ENCODE data around the gene WDR27. TPM values are rescaled to one million over a fixed set of nuclear protein-coding genes. Genes with fewer than 3 reads are reported as not detected.
"Not testable (repeated sequence)": the region's sequence is repeated elsewhere in the genome, so short reads cannot be mapped to it uniquely, and the experiment has no call there.

Gene WDR27
- polyA plus RNA-seq, 4 donors = 9.7 to 62.2 (median 14.7) TPM

DNA sequence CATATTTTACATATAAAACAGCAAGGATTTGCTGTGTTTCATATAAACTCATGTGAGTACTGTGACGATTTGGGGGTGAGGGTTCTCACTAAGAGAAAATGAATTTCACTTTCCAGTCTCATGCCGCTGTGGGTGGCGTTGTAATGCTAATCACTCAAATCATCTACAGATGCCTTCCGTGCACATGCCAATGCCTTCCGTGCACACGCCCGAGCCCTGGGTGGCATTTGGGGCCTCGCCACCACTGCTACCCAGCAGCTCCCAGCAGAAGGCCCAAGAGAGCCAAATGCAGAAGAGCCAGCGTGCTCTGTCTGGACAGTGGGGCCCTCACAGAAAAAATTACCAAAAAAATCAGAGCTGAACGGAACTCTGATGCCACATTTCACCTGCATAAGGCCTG, 53.7 kb downstream of the WDR27 start:
- WGBS, 3 donors = 94 to 95% (median 94%) methylated on average over 10 of the region's 10 CpGs
- no peak for FAIRE-seq
- Histone ChIP-seq H3K27me3 (ENCODE audit: control insufficient read depth in 3 of 3, insufficient read depth in 3 of 3, low read length in 3 of 3) (no peaks in the 10 kb centered on the region), H3K9me3 (ENCODE audit: control insufficient read depth in 2 of 2, insufficient read depth in 1 of 2, low read depth in 1 of 2, low read length in 1 of 2) (no peaks in the 10 kb centered on the region), H3K4me3 (ENCODE audit: low read depth in 1 of 3, low read length in 3 of 3) (no peak overlapping the region), H3K4me1 (ENCODE audit: control insufficient read depth in 3 of 3, insufficient read depth in 2 of 3, low read depth in 1 of 3, low read length in 2 of 3) (no peaks in the 10 kb centered on the region), H3K27ac (ENCODE audit: low read depth in 1 of 3, low read length in 2 of 3) (no peak overlapping the region), H3K36me3 (ENCODE audit: control insufficient read depth in 3 of 3, insufficient read depth in 2 of 3, low read depth in 1 of 3, low read length in 3 of 3) (peaks cover 0 to 5% (median 0%) of the 10 kb centered on the region in 3 donors)
- no peak for DNase-seq

DNA sequence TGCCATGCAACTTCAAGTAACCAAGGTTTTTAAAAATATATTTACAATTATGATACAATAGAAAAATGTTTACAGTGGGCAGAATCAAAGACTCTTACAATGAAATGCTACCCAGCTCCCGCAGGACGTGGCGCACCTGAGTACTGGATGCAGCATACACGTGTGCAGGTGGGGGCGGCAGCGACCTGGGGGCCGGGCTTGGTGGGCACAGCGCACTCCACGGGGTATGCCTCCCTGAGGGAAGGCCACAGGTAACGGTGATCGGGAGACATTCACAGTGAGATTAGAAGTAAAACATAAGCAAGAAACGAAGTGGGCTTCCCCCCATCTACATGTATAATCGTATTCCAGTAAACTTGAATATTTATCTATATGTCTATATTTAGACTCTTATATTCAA, 54.2 kb downstream of the WDR27 start:
- H3K36me3 ChIP-seq (ENCODE audit: control insufficient read depth in 3 of 3, insufficient read depth in 2 of 3, low read depth in 1 of 3, low read length in 3 of 3) = peaks cover 0 to 2% (median 0%) of the 10 kb centered on the region in 3 donors
- H3K9me3 ChIP-seq (ENCODE audit: control insufficient read depth in 2 of 2, insufficient read depth in 1 of 2, low read depth in 1 of 2, low read length in 1 of 2) = no peaks in the 10 kb centered on the region
- DNase-seq = no peak
- no peak overlapping the region for H3K27ac ChIP-seq (ENCODE audit: low read depth in 1 of 3, low read length in 2 of 3)
- 92 to 94% (median 93%) methylated on average over 13 of the region's 13 CpGs for WGBS, 3 donors
- no peaks in the 10 kb centered on the region for H3K4me1 ChIP-seq (ENCODE audit: control insufficient read depth in 3 of 3, insufficient read depth in 2 of 3, low read depth in 1 of 3, low read length in 2 of 3)
- FAIRE-seq = no peak
- no peaks in the 10 kb centered on the region for H3K27me3 ChIP-seq (ENCODE audit: control insufficient read depth in 3 of 3, insufficient read depth in 3 of 3, low read length in 3 of 3)
- no peak overlapping the region for H3K4me3 ChIP-seq (ENCODE audit: low read depth in 1 of 3, low read length in 3 of 3)

DNA sequence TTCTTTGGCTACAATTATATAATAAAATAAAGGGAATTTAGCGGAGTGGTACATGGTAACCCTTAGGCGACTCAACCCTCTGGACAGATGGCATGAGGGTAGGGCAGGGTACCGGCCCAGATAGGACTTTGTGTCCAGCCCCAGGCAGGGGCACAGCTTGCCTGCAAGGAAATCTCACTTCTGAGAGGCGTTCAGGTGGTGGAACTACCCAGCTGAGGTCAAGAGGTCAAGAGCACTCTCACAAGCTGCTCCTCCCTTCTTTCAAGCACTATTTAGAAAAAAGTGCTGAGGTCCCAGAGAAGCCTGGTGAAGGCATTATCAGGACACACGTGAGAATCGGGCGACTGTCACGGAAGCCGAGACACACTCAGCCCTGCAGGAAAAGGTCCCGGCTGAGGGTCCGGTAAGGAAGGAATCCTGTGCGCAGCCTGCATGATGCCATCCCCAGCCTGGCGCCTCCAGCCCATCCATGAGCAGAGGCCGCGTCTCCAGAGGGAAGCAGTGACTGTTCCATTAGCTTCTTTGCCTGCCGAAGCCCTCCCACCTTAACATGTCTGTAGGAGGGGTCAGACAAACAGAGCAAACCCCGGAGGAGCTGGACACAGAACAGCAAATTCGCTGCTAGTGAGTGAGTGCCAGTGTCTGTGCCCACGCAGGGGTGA, 54.8 kb downstream of the WDR27 start:
- DNase-seq = no peak
- H3K36me3 ChIP-seq (ENCODE audit: control insufficient read depth in 3 of 3, insufficient read depth in 2 of 3, low read depth in 1 of 3, low read length in 3 of 3) = peaks cover 0 to 2% (median 0%) of the 10 kb centered on the region in 3 donors
- WGBS, 3 donors = 89 to 93% (median 92%) methylated on average over 19 of the region's 19 CpGs

DNA sequence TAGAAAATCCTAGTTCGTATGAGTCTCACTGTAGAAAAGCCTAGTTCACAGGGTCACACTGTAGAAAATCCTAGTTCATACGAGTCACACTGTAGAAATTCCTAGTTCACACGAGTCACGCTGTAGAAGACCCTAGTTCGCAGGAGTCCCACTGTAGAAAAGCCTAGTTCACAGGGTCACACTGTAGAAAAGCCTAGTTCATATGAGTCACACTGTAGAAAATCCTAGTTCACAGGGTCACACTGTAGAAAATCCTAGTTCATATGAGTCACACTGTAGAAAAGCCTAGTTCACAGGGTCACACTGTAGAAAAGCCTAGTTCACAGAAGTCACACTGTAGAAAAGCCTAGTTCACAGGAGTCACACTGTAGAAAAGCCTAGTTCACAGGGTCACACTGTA, 56.4 kb downstream of the WDR27 start:
- not testable (repeated sequence) for DNase-seq; H3K27me3 ChIP-seq (ENCODE audit: control insufficient read depth in 3 of 3, insufficient read depth in 3 of 3, low read length in 3 of 3); H3K36me3 ChIP-seq (ENCODE audit: control insufficient read depth in 3 of 3, insufficient read depth in 2 of 3, low read depth in 1 of 3, low read length in 3 of 3); H3K27ac ChIP-seq (ENCODE audit: low read depth in 1 of 3, low read length in 2 of 3); H3K4me1 ChIP-seq (ENCODE audit: control insufficient read depth in 3 of 3, insufficient read depth in 2 of 3, low read depth in 1 of 3, low read length in 2 of 3); FAIRE-seq; H3K4me3 ChIP-seq (ENCODE audit: low read depth in 1 of 3, low read length in 3 of 3); H3K9me3 ChIP-seq (ENCODE audit: control insufficient read depth in 2 of 2, insufficient read depth in 1 of 2, low read depth in 1 of 2, low read length in 1 of 2)
- 96 to 98% (median 96%) methylated on average over 5 of the region's 5 CpGs for WGBS, 3 donors

More for the DNA sequence above, 54.8 kb downstream of the WDR27 start:
- Histone ChIP-seq H3K27ac (ENCODE audit: low read depth in 1 of 3, low read length in 2 of 3) (no peak overlapping the region), H3K4me3 (ENCODE audit: low read depth in 1 of 3, low read length in 3 of 3) (no peak overlapping the region), H3K9me3 (ENCODE audit: control insufficient read depth in 2 of 2, insufficient read depth in 1 of 2, low read depth in 1 of 2, low read length in 1 of 2) (no peaks in the 10 kb centered on the region), H3K27me3 (ENCODE audit: control insufficient read depth in 3 of 3, insufficient read depth in 3 of 3, low read length in 3 of 3) (no peaks in the 10 kb centered on the region), H3K4me1 (ENCODE audit: control insufficient read depth in 3 of 3, insufficient read depth in 2 of 3, low read depth in 1 of 3, low read length in 2 of 3) (no peaks in the 10 kb centered on the region)
- FAIRE-seq = no peak

DNA sequence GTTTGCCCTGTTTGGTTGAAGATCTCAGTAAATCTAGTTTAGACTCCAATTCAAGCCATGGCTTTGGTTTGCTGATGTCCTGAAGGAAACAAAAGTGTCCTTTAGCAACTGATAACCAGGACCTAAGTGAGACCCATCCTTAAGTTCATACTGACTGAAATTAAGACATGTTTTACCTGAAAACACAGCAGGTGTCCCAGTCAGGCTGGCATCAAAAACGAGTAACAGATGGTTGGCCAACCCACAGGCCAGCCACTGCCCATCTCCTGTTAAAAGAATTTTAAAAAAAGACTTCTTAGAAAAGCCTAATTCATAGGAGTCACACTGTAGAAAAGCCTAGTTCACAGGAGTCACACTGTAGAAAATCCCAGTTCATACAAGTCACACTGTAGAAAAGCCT, 58.3 kb downstream of the WDR27 start:
- FAIRE-seq = no peak

DNA sequence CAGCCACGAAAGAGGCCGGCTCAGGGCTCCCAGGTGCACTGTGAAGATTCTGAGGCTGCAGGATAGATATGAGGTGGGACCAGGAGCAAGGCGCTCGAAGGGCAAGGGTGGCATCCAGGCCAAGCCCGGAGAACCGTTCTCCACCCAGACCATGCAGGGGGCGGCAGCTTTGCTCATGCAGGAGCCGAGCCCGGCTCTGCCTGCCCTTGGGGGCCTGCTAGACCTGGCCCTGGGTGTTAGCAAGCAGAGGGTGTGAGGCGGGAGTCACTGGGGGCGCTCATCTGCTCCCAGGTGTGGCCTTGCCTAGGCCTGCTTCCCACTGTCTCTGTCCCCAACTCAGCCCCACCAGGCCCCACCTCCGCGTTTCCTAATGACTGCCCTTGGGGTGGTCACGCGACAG, 59.4 kb downstream of the WDR27 start:
- FAIRE-seq = no peak
- Histone ChIP-seq H3K4me3 (ENCODE audit: low read depth in 1 of 3, low read length in 3 of 3) (no peak overlapping the region), H3K36me3 (ENCODE audit: control insufficient read depth in 3 of 3, insufficient read depth in 2 of 3, low read depth in 1 of 3, low read length in 3 of 3) (peaks cover 0 to 5% (median 0%) of the 10 kb centered on the region in 3 donors), H3K27ac (ENCODE audit: low read depth in 1 of 3, low read length in 2 of 3) (no peak overlapping the region), H3K27me3 (ENCODE audit: control insufficient read depth in 3 of 3, insufficient read depth in 3 of 3, low read length in 3 of 3) (no peaks in the 10 kb centered on the region), H3K9me3 (ENCODE audit: control insufficient read depth in 2 of 2, insufficient read depth in 1 of 2, low read depth in 1 of 2, low read length in 1 of 2) (no peaks in the 10 kb centered on the region), H3K4me1 (ENCODE audit: control insufficient read depth in 3 of 3, insufficient read depth in 2 of 3, low read depth in 1 of 3, low read length in 2 of 3) (no peaks in the 10 kb centered on the region)
- WGBS, 3 donors = 90 to 93% (median 93%) methylated on average over 14 to 15 of the region's 15 CpGs
- no peak for DNase-seq

More for the DNA sequence above, 58.3 kb downstream of the WDR27 start:
- Histone ChIP-seq H3K4me3 (ENCODE audit: low read depth in 1 of 3, low read length in 3 of 3) (no peak overlapping the region), H3K9me3 (ENCODE audit: control insufficient read depth in 2 of 2, insufficient read depth in 1 of 2, low read depth in 1 of 2, low read length in 1 of 2) (no peaks in the 10 kb centered on the region), H3K4me1 (ENCODE audit: control insufficient read depth in 3 of 3, insufficient read depth in 2 of 3, low read depth in 1 of 3, low read length in 2 of 3) (no peaks in the 10 kb centered on the region), H3K27ac (ENCODE audit: low read depth in 1 of 3, low read length in 2 of 3) (no peak overlapping the region), H3K27me3 (ENCODE audit: control insufficient read depth in 3 of 3, insufficient read depth in 3 of 3, low read length in 3 of 3) (no peaks in the 10 kb centered on the region), H3K36me3 (ENCODE audit: control insufficient read depth in 3 of 3, insufficient read depth in 2 of 3, low read depth in 1 of 3, low read length in 3 of 3) (peaks cover 0 to 5% (median 0%) of the 10 kb centered on the region in 3 donors)
- no peak for DNase-seq
- WGBS, 3 donors = 77 to 80% (median 78%) methylated on average over 1 of the region's 1 CpG

DNA sequence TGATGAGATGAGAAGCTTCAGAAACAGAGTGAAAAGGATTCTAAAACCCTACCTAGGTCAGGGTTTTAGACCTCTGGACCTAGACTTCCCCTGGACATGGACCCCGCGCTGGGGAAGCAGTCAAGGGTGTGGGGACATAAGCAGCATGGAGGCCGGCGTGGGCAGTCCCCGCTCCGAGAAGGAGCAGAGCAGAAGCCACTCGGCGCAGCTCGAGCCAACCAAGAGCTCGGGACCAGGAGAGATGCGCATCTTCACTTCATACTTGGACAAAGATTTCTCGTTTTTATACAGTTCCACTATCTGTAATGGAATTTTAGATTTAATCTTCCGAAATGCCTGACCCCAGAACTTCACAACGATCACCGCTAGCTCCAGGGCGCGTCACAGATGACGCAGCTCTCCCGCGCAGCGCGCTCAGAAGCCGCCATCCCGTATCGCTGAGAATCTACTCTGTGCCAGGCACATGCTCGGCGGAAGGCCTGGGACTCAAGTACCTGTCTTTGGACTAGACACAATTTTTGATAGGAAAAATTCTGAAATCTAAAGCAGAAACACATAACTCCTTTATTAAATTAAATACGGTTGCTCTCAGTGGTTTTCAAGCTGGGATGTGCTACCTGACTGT, 60.3 kb downstream of the WDR27 start:
- H3K4me3 ChIP-seq (ENCODE audit: low read depth in 1 of 3, low read length in 3 of 3) = no peak overlapping the region
- FAIRE-seq (no peak), DNase-seq (no peak)
- no peaks in the 10 kb centered on the region for H3K9me3 ChIP-seq (ENCODE audit: control insufficient read depth in 2 of 2, insufficient read depth in 1 of 2, low read depth in 1 of 2, low read length in 1 of 2)
- no peak overlapping the region for H3K27ac ChIP-seq (ENCODE audit: low read depth in 1 of 3, low read length in 2 of 3)
- H3K4me1 ChIP-seq (ENCODE audit: control insufficient read depth in 3 of 3, insufficient read depth in 2 of 3, low read depth in 1 of 3, low read length in 2 of 3) = no peaks in the 10 kb centered on the region
- WGBS, 3 donors = 96 to 97% (median 97%) methylated on average over 28 of the region's 28 CpGs
- H3K27me3 ChIP-seq (ENCODE audit: control insufficient read depth in 3 of 3, insufficient read depth in 3 of 3, low read length in 3 of 3) = no peaks in the 10 kb centered on the region
- H3K36me3 ChIP-seq (ENCODE audit: control insufficient read depth in 3 of 3, insufficient read depth in 2 of 3, low read depth in 1 of 3, low read length in 3 of 3) = peaks cover 0 to 3% (median 0%) of the 10 kb centered on the region in 3 donors

DNA sequence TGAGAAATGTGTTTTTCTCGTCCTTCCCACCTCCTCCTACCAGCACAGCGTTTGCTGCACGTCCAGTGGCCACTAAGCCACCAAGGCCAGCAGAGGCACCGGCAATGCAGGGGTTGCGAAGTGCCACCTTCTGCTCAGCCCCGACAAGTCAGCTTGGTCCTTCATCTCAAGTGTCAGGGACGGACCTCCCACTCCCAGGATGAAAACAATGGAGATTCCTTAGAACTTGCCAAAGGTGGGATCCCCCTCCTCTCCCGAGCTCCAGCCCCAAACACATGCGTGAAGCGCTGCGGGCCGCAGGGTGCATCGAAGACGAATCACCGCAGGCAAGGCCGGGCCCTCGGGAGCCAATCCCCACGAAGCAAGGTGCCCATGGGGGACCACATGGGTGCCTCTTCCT, 60.8 kb downstream of the WDR27 start:
- Histone ChIP-seq H3K27ac (ENCODE audit: low read depth in 1 of 3, low read length in 2 of 3) (no peak overlapping the region), H3K9me3 (ENCODE audit: control insufficient read depth in 2 of 2, insufficient read depth in 1 of 2, low read depth in 1 of 2, low read length in 1 of 2) (no peaks in the 10 kb centered on the region), H3K36me3 (ENCODE audit: control insufficient read depth in 3 of 3, insufficient read depth in 2 of 3, low read depth in 1 of 3, low read length in 3 of 3) (peaks cover 0 to 3% (median 0%) of the 10 kb centered on the region in 3 donors), H3K4me3 (ENCODE audit: low read depth in 1 of 3, low read length in 3 of 3) (no peak overlapping the region), H3K27me3 (ENCODE audit: control insufficient read depth in 3 of 3, insufficient read depth in 3 of 3, low read length in 3 of 3) (no peaks in the 10 kb centered on the region), H3K4me1 (ENCODE audit: control insufficient read depth in 3 of 3, insufficient read depth in 2 of 3, low read depth in 1 of 3, low read length in 2 of 3) (no peaks in the 10 kb centered on the region)
- DNase-seq (no peak), FAIRE-seq (no peak)
- WGBS, 3 donors = 94 to 97% (median 95%) methylated on average over 18 of the region's 18 CpGs
